GM18505 (cell line): Measurements from ENCODE around the gene HAND2.

Source experiments
- ATAC-seq: cut with Tn5 transposase; IDR thresholded peaks from one replicate; pipeline ENCODE4 v1.9.1; 2021; ENCODE audit not compliant: unreplicated experiment
- POLR2A ChIP-seq: IDR thresholded peaks from 4 replicates; pipeline ENCODE4 v1.6.1; 2011; ENCODE audit warnings: borderline replicate concordance; ENCODE audit not compliant: insufficient read depth, insufficient read length; ENCODE audit errors: extremely low read depth

Gene HAND2

GRCh38 chr4:173508386-173509035, 21.5 kb downstream of the HAND2 start:
- TF ChIP-seq POLR2A, result no peak
- peak; percentile 0 for ATAC-seq

GRCh38 chr4:173507471-173508385, 22.3 kb downstream of the HAND2 start:
- TF ChIP-seq POLR2A, result no peak
- ATAC-seq, result no peak

GRCh38 chr4:173506597-173507211, 23.3 kb downstream of the HAND2 start:
- no peak for TF ChIP-seq POLR2A
- ATAC-seq, result no peak

GRCh38 chr4:173505924-173506518, 24.0 kb downstream of the HAND2 start:
- no peak for TF ChIP-seq POLR2A
- peak; percentile 72 for ATAC-seq

GRCh38 chr4:173504181-173504503, 25.9 kb downstream of the HAND2 start:
- no peak for TF ChIP-seq POLR2A
- no peak for ATAC-seq

GRCh38 chr4:173503330-173504180, 26.5 kb downstream of the HAND2 start:
- no peak for TF ChIP-seq POLR2A
- ATAC-seq, result no peak

- TF ChIP-seq POLR2A, result no peak
- no peak for ATAC-seq
These were observed 27.7 kb downstream of the HAND2 start for GRCh38 chr4:173502282-173502681.

GRCh38 chr4:173501592-173502150, 28.4 kb downstream of the HAND2 start:
- no peak for ATAC-seq
- TF ChIP-seq POLR2A, result no peak

GRCh38 chr4:173500841-173501591, 29.0 kb downstream of the HAND2 start:
- TF ChIP-seq POLR2A, result no peak
- ATAC-seq, result no peak

GRCh38 chr4:173499658-173500535, 30.1 kb downstream of the HAND2 start:
- TF ChIP-seq POLR2A, result no peak
- no peak for ATAC-seq

- TF ChIP-seq POLR2A, result no peak
These were observed 31.3 kb downstream of the HAND2 start for GRCh38 chr4:173498771-173499170.

More at GRCh38 chr4:173498771-173499170, 31.3 kb downstream of the HAND2 start:
- ATAC-seq, result no peak
